Measurements from ENCODE around the gene CFAP299.

CFAP299 gene

GRCh38 chr4:80447493-80447892 lies 112.0 kb downstream of the CFAP299 start:
- no peak for DNase-seq (ENCODE audit: low read depth in 2 of 2)

- no peak for DNase-seq (ENCODE audit: low read depth in 2 of 2)
Observed at GRCh38 chr4:80448056-80448455, 112.5 kb downstream of the CFAP299 start.

GRCh38 chr4:80452055-80452454 lies 116.5 kb downstream of the CFAP299 start:
- DNase-seq (ENCODE audit: low read depth in 2 of 2) = no peak

- no peak for DNase-seq (ENCODE audit: low read depth in 2 of 2)
Observed at GRCh38 chr4:80452768-80453167, 117.2 kb downstream of the CFAP299 start.

GRCh38 chr4:80454040-80454439 lies 118.5 kb downstream of the CFAP299 start:
- DNase-seq (ENCODE audit: low read depth in 2 of 2) = no peak

- no peak for DNase-seq (ENCODE audit: low read depth in 2 of 2)
Observed at GRCh38 chr4:80454556-80454955, 119.0 kb downstream of the CFAP299 start.

GRCh38 chr4:80459918-80460473 lies 124.5 kb downstream of the CFAP299 start:
- no peak for DNase-seq (ENCODE audit: low read depth in 2 of 2)

- DNase-seq (ENCODE audit: low read depth in 2 of 2) = no peak
Observed at GRCh38 chr4:80461412-80461811, 125.9 kb downstream of the CFAP299 start.

GRCh38 chr4:80462621-80463091 lies 127.1 kb downstream of the CFAP299 start:
- DNase-seq (ENCODE audit: low read depth in 2 of 2) = no peak

- DNase-seq (ENCODE audit: low read depth in 2 of 2) = no peak
Observed at GRCh38 chr4:80463509-80463908, 128.0 kb downstream of the CFAP299 start.

- DNase-seq (ENCODE audit: low read depth in 2 of 2) = no peak
Observed at GRCh38 chr4:80465238-80465637, 129.7 kb downstream of the CFAP299 start.

- DNase-seq (ENCODE audit: low read depth in 2 of 2) = no peak
Observed at GRCh38 chr4:80465736-80466135, 130.2 kb downstream of the CFAP299 start.

GRCh38 chr4:80466618-80467017 lies 131.1 kb downstream of the CFAP299 start:
- DNase-seq (ENCODE audit: low read depth in 2 of 2) = no peak

- no peak for DNase-seq (ENCODE audit: low read depth in 2 of 2)
Observed at GRCh38 chr4:80471756-80472155, 136.2 kb downstream of the CFAP299 start.

GRCh38 chr4:80475236-80475635 lies 139.7 kb downstream of the CFAP299 start:
- no peak for DNase-seq (ENCODE audit: low read depth in 2 of 2)

GRCh38 chr4:80475798-80476197 lies 140.3 kb downstream of the CFAP299 start:
- DNase-seq (ENCODE audit: low read depth in 2 of 2) = no peak

- DNase-seq (ENCODE audit: low read depth in 2 of 2) = no peak
Observed at GRCh38 chr4:80484712-80485111, 149.2 kb downstream of the CFAP299 start.

- no peak for DNase-seq (ENCODE audit: low read depth in 2 of 2)
Observed at GRCh38 chr4:80486603-80487002, 151.1 kb downstream of the CFAP299 start.

GRCh38 chr4:80489798-80490197 lies 154.3 kb downstream of the CFAP299 start:
- DNase-seq (ENCODE audit: low read depth in 2 of 2) = no peak

- peak in 1 of 2 donors; percentile 8 for DNase-seq (ENCODE audit: low read depth in 2 of 2)
Observed at GRCh38 chr4:80492761-80493160, 157.2 kb downstream of the CFAP299 start.

- DNase-seq (ENCODE audit: low read depth in 2 of 2) = no peak
Observed at GRCh38 chr4:80495865-80496264, 160.3 kb downstream of the CFAP299 start.

GRCh38 chr4:80498725-80499124 lies 163.2 kb downstream of the CFAP299 start:
- DNase-seq (ENCODE audit: low read depth in 2 of 2) = no peak

- no peak for DNase-seq (ENCODE audit: low read depth in 2 of 2)
Observed at GRCh38 chr4:80500613-80501012, 165.1 kb downstream of the CFAP299 start.

- no peak for DNase-seq (ENCODE audit: low read depth in 2 of 2)
Observed at GRCh38 chr4:80507077-80507476, 171.5 kb downstream of the CFAP299 start.

Measured in stimulated activated CD8-positive, alpha-beta memory T cell treated with anti-CD3 and anti-CD28 coated beads, Interleukin-15, amount 100 ng/mL, for 4 hours (primary cell).